Endodermal cell (in vitro differentiated cells): ENCODE data around the gene GK2. TPM values are rescaled to one million over a fixed set of nuclear protein-coding genes. Genes with fewer than 3 reads are reported as not detected.

Source experiments
- DNase-seq: peaks from one replicate; pipeline ENCODE4 v3.0.0-alpha.2; 2017
- H3K27ac ChIP-seq: 2 replicates; pipeline ENCODE4 v1.5.1; 2013; ENCODE audit warnings: mild to moderate bottlenecking, low read depth, low read length, moderate library complexity
- H3K27me3 ChIP-seq: 2 replicates; pipeline ENCODE4 v1.6.1; 2013; ENCODE audit warnings: mild to moderate bottlenecking, low read length, moderate library complexity; ENCODE audit not compliant: insufficient read depth, control insufficient read depth, poor library complexity, severe bottlenecking
- H3K36me3 ChIP-seq: 2 replicates; pipeline ENCODE4 v1.7.0; 2013; ENCODE audit warnings: mild to moderate bottlenecking, low read length, moderate library complexity; ENCODE audit not compliant: control insufficient read depth, insufficient read depth
- H3K4me1 ChIP-seq: one replicate; pipeline ENCODE4 v1.7.0; 2013; ENCODE audit warnings: low read length; ENCODE audit not compliant: control insufficient read depth, insufficient read depth
- H3K4me3 ChIP-seq: 2 replicates; pipeline ENCODE4 v1.5.1; 2013; ENCODE audit warnings: mild to moderate bottlenecking, low read length, moderate library complexity
- H3K9ac ChIP-seq: 2 replicates; pipeline ENCODE4 v1.6.1; 2013; ENCODE audit warnings: mild to moderate bottlenecking, low read length, moderate library complexity; ENCODE audit not compliant: poor library complexity, severe bottlenecking; ENCODE audit errors: extremely low read depth
- H3K9me3 ChIP-seq: 2 replicates; pipeline ENCODE4 v1.6.1; 2013; ENCODE audit warnings: mild to moderate bottlenecking, low read length, moderate library complexity; ENCODE audit not compliant: control insufficient read depth
- H3K27ac Mint-ChIP-seq: 2 replicates; pipeline ENCODE4 v1.8.0; 2020; ENCODE audit warnings: mixed read lengths
- H3K27me3 Mint-ChIP-seq: 2 replicates; pipeline ENCODE4 v1.8.0; 2021; ENCODE audit warnings: mild to moderate bottlenecking, mixed read lengths; ENCODE audit not compliant: insufficient read depth
- H3K36me3 Mint-ChIP-seq: 2 replicates; pipeline ENCODE4 v1.8.0; 2020; ENCODE audit warnings: low read depth, mixed read lengths
- H3K4me1 Mint-ChIP-seq: 2 replicates; pipeline ENCODE4 v1.8.0; 2020; ENCODE audit warnings: mixed read lengths
- H3K4me3 Mint-ChIP-seq: 2 replicates; pipeline ENCODE4 v1.8.0; 2020; ENCODE audit warnings: mild to moderate bottlenecking, moderate library complexity, mixed read lengths
- H3K9me3 Mint-ChIP-seq: 2 replicates; pipeline ENCODE4 v1.8.0; 2020; ENCODE audit warnings: mild to moderate bottlenecking, mixed read lengths
- WGBS, 2 experiments: methylation state at CpG; one replicate each; pipeline versions ENCODE4 v1.1.5 to v1.1.7; 2013; ENCODE audit warnings: missing lambda C conversion rate in 2 of 2, mixed read lengths in 1 of 2; ENCODE audit not compliant: insufficient coverage in 1 of 2, insufficient read length in 1 of 2; 5-methylcytosine and 5-hydroxymethylcytosine counted together
- total RNA-seq, 2 donors: library from RNA; stranded (reverse); fragmentation: NEBNext Ultra II Directional in 1 of 2; extraction: Animal tissue kit (Norgen Biotek cat#: 25700) in 1 of 2; gene quantifications; 2 replicates in 1 of 2; 3 replicates in 1 of 2; pipeline ENCODE4 v1.2.1, GENCODE V29; 2021
- TF ChIP-seq, protein P1 (sequence below): fragments of 200-600 bp; sonication (generic); conservative IDR thresholded peaks from 2 replicates; pipeline ENCODE4 v1.5.0; 2021; ENCODE audit warnings: antibody characterized with exemption, mild to moderate bottlenecking

GK2 gene
- total RNA-seq, 2 donors from 2014 or later: not detected

GRCh38 chr4:79429113-79429903 lies 21.3 kb upstream of the GK2 start:
- 63 to 96% methylated on average over 1 to 2 of the region's 2 CpGs for WGBS, 2 experiments
- no peak overlapping the region for H3K27ac ChIP-seq

DNA sequence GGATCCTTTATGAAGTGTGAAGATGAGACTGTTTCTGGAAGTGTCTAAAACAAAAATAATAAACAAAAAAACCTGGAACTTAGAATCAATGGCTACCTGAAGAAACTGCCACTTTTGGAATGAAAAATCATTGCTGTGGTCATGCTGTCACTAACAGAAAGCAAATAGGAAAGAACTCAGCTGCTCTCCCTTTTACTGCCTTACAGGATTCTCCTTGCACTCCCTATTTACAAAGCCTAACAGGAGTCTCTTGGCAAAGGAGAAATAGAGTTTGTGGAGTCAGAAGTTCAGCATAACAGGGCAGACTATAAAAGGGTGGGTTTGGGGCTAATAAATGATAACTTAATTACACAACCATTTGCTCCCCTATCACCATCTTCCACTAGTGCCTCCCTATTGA lies 19.0 kb upstream of the GK2 start:
- no peak overlapping the region for H3K27ac Mint-ChIP-seq
- Histone ChIP-seq H3K4me1 (no peaks in the 10 kb centered on the region), H3K27me3 (no peaks in the 10 kb centered on the region), H3K9ac (no peak overlapping the region), H3K27ac (no peak overlapping the region), H3K4me3 (no peak overlapping the region), H3K36me3 (no peaks in the 10 kb centered on the region), H3K9me3 (no peaks in the 10 kb centered on the region)
- TF ChIP-seq, protein P1, sequence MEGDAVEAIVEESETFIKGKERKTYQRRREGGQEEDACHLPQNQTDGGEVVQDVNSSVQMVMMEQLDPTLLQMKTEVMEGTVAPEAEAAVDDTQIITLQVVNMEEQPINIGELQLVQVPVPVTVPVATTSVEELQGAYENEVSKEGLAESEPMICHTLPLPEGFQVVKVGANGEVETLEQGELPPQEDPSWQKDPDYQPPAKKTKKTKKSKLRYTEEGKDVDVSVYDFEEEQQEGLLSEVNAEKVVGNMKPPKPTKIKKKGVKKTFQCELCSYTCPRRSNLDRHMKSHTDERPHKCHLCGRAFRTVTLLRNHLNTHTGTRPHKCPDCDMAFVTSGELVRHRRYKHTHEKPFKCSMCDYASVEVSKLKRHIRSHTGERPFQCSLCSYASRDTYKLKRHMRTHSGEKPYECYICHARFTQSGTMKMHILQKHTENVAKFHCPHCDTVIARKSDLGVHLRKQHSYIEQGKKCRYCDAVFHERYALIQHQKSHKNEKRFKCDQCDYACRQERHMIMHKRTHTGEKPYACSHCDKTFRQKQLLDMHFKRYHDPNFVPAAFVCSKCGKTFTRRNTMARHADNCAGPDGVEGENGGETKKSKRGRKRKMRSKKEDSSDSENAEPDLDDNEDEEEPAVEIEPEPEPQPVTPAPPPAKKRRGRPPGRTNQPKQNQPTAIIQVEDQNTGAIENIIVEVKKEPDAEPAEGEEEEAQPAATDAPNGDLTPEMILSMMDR: no peak
- no peaks in the 10 kb centered on the region for H3K27me3 Mint-ChIP-seq
- H3K36me3 Mint-ChIP-seq: no peaks in the 10 kb centered on the region
- H3K4me1 Mint-ChIP-seq: no peaks in the 10 kb centered on the region
- no peaks in the 10 kb centered on the region for H3K9me3 Mint-ChIP-seq
- H3K4me3 Mint-ChIP-seq: no peak overlapping the region
- DNase-seq: no peak

More at GRCh38 chr4:79429113-79429903, 21.3 kb upstream of the GK2 start:
- H3K27me3 Mint-ChIP-seq: no peaks in the 10 kb centered on the region
- no peak for DNase-seq
- H3K36me3 ChIP-seq: no peaks in the 10 kb centered on the region
- H3K4me1 Mint-ChIP-seq: no peaks in the 10 kb centered on the region
- H3K9me3 Mint-ChIP-seq: no peaks in the 10 kb centered on the region
- H3K4me1 ChIP-seq: no peaks in the 10 kb centered on the region
- TF ChIP-seq, protein P1: no peak
- H3K4me3 Mint-ChIP-seq: no peak overlapping the region
- no peaks in the 10 kb centered on the region for H3K36me3 Mint-ChIP-seq
- H3K9me3 ChIP-seq: no peaks in the 10 kb centered on the region
- H3K27ac Mint-ChIP-seq: no peak overlapping the region
- H3K4me3 ChIP-seq: no peak overlapping the region
- no peaks in the 10 kb centered on the region for H3K27me3 ChIP-seq
- H3K9ac ChIP-seq: no peak overlapping the region

- TF ChIP-seq, protein P1: no peak
- H3K36me3 Mint-ChIP-seq: no peaks in the 10 kb centered on the region
- no peaks in the 10 kb centered on the region for H3K27me3 Mint-ChIP-seq
- 90 to 91% methylated on average over 1 of the region's 1 CpG for WGBS, 2 experiments
- Histone ChIP-seq H3K9ac (no peak overlapping the region), H3K27me3 (no peaks in the 10 kb centered on the region), H3K27ac (no peak overlapping the region), H3K4me3 (no peak overlapping the region), H3K9me3 (no peaks in the 10 kb centered on the region), H3K4me1 (no peaks in the 10 kb centered on the region), H3K36me3 (no peaks in the 10 kb centered on the region)
- DNase-seq: no peak
- H3K9me3 Mint-ChIP-seq: no peaks in the 10 kb centered on the region
- H3K4me1 Mint-ChIP-seq: no peaks in the 10 kb centered on the region
- no peak overlapping the region for H3K27ac Mint-ChIP-seq
- no peak overlapping the region for H3K4me3 Mint-ChIP-seq
These were observed 17.6 kb upstream of the GK2 start for GRCh38 chr4:79425586-79425985.
